ENCODE measurements around the gene CLIC1. TPM values are rescaled to one million over a fixed set of nuclear protein-coding genes. Genes with fewer than 3 reads are reported as not detected.
A peak's percentile ranks its signal among the peaks of the same experiment; 100 is the strongest.

CLIC1 gene
- total RNA-seq, 1 donor from 2014 or later: 286 TPM

- Histone ChIP-seq H3K27me3 (no peaks in the 10 kb centered on the region), H3K9me3 (no peaks in the 10 kb centered on the region), H3K4me3 (peak overlapping the region; percentile 86), H3K4me1 (peaks cover 55% of the 10 kb centered on the region), H3K27ac (peak overlapping the region; percentile 92), H3K36me3 (peaks cover 28% of the 10 kb centered on the region)
- DNase-seq: no peak
- intact Hi-C loops (cut with DNase I): no loop called here
- TF ChIP-seq CTCF (IDR thresholded peaks at IDR 0.05): no peak
- ATAC-seq: no peak
Observed at GRCh38 chr6:31736768-31737314, 511 bp upstream of the CLIC1 start.

GRCh38 chr6:31734821-31735406 is 1.4 kb downstream of the CLIC1 start:
- intact Hi-C loops (cut with DNase I): no loop called here

GRCh38 chr6:31734247-31734820 is 2.0 kb downstream of the CLIC1 start:
- Histone ChIP-seq H3K27me3 (no peaks in the 10 kb centered on the region), H3K27ac (peak overlapping the region; percentile 92), H3K36me3 (peaks cover 43% of the 10 kb centered on the region), H3K9me3 (no peaks in the 10 kb centered on the region), H3K4me3 (peak overlapping the region; percentile 86), H3K4me1 (peaks cover 53% of the 10 kb centered on the region)
- intact Hi-C loops (cut with DNase I): no loop called here
- DNase-seq (no peak), ATAC-seq (no peak)
- TF ChIP-seq CTCF (IDR thresholded peaks at IDR 0.05): no peak

More at GRCh38 chr6:31734821-31735406, 1.4 kb downstream of the CLIC1 start:
- Histone ChIP-seq H3K27me3 (no peaks in the 10 kb centered on the region), H3K27ac (peak overlapping the region; percentile 92), H3K4me3 (peak overlapping the region; percentile 86), H3K4me1 (peaks cover 56% of the 10 kb centered on the region), H3K36me3 (peaks cover 43% of the 10 kb centered on the region), H3K9me3 (no peaks in the 10 kb centered on the region)
- DNase-seq (no peak), ATAC-seq (peak; percentile 39)
- no peak for TF ChIP-seq CTCF (IDR thresholded peaks at IDR 0.05)

- no peak for TF ChIP-seq CTCF (IDR thresholded peaks at IDR 0.05)
- Histone ChIP-seq H3K4me1 (peaks cover 50% of the 10 kb centered on the region), H3K36me3 (peaks cover 43% of the 10 kb centered on the region), H3K9me3 (no peaks in the 10 kb centered on the region), H3K27me3 (no peaks in the 10 kb centered on the region), H3K27ac (peak overlapping the region; percentile 92), H3K4me3 (no peak overlapping the region)
- DNase-seq (no peak), ATAC-seq (no peak)
- intact Hi-C loops (cut with DNase I): no loop called here
Observed at GRCh38 chr6:31733734-31734133, 2.6 kb downstream of the CLIC1 start.

- no peaks in the 10 kb centered on the region for H3K9me3 ChIP-seq
- H3K27ac ChIP-seq: no peak overlapping the region
- DNase-seq (no peak), ATAC-seq (no peak)
- peaks cover 50% of the 10 kb centered on the region for H3K4me1 ChIP-seq
- no peak overlapping the region for H3K4me3 ChIP-seq
- intact Hi-C loops (cut with DNase I): no loop called here
- H3K36me3 ChIP-seq: peaks cover 43% of the 10 kb centered on the region
- H3K27me3 ChIP-seq: no peaks in the 10 kb centered on the region
- no peak for TF ChIP-seq CTCF (IDR thresholded peaks at IDR 0.05)
Observed at GRCh38 chr6:31732029-31732428, 4.3 kb downstream of the CLIC1 start.
